Naive B cell (primary cell): ENCODE measurements around the gene ST14. TPM values are rescaled to one million over a fixed set of nuclear protein-coding genes. Genes with fewer than 3 reads are reported as not detected.
A peak's percentile ranks its signal among the peaks of the same experiment; 100 is the strongest.
"Not testable (repeated sequence)": the region's sequence is repeated elsewhere in the genome, so short reads cannot be mapped to it uniquely, and the experiment has no call there.

Experiments
- ATAC-seq, 2 donors: fragments of 150-1000 bp; cut with Tn5 transposase; 2 replicates each; pipeline ENCODE4 v1.10.0; 2021; ENCODE audit warnings: low read depth in 2 of 2, mild to moderate bottlenecking in 2 of 2, moderate library complexity in 2 of 2
- DNase-seq: peaks from one replicate; pipeline ENCODE4 v3.0.0; 2022
- H3K27ac Mint-ChIP-seq, 6 donors: one replicate each; pipeline ENCODE4 v1.8.0; 2020 to 2022; ENCODE audit warnings: mild to moderate bottlenecking in 6 of 6, mixed read lengths in 6 of 6, moderate library complexity in 5 of 6, inconsistent platforms in 2 of 6
- H3K27me3 Mint-ChIP-seq, 3 donors: one replicate each; pipeline ENCODE4 v1.8.0; 2021 to 2022; ENCODE audit warnings: mixed read lengths in 3 of 3, mild to moderate bottlenecking in 1 of 3
- H3K36me3 Mint-ChIP-seq, 2 donors: one replicate each; pipeline ENCODE4 v1.8.0; 2020 to 2022; ENCODE audit warnings: mixed read lengths in 2 of 2, inconsistent platforms in 1 of 2, mild to moderate bottlenecking in 1 of 2
- H3K4me1 Mint-ChIP-seq, 3 donors: one replicate each; pipeline ENCODE4 v1.8.0; 2020 to 2022; ENCODE audit warnings: mixed read lengths in 3 of 3, inconsistent platforms in 1 of 3, mild to moderate bottlenecking in 1 of 3, moderate library complexity in 1 of 3
- H3K4me3 Mint-ChIP-seq, 8 donors: one replicate each; pipeline ENCODE4 v1.8.0; 2020 to 2022; ENCODE audit warnings: mild to moderate bottlenecking in 8 of 8, mixed read lengths in 8 of 8, moderate library complexity in 8 of 8, inconsistent platforms in 2 of 8
- H3K9me3 Mint-ChIP-seq, 7 donors: one replicate each; pipeline ENCODE4 v1.8.0; 2020 to 2022; ENCODE audit warnings: mixed read lengths in 7 of 7, mild to moderate bottlenecking in 5 of 7, inconsistent platforms in 2 of 7, moderate library complexity in 1 of 7
- polyA plus RNA-seq, 6 donors: library from polyadenylated mRNA; unstranded; fragments of 300-500 nt; fragmentation: Illumina TruSeq; gene quantifications; one replicate each; pipeline ENCODE4 v1.2.3, GENCODE V29; 2021; ENCODE audit warnings: low read depth in 6 of 6

The ST14 gene
- polyA plus RNA-seq, 6 donors from 2014 or later = 13.4 to 38.8 (median 20.0) TPM

DNA sequence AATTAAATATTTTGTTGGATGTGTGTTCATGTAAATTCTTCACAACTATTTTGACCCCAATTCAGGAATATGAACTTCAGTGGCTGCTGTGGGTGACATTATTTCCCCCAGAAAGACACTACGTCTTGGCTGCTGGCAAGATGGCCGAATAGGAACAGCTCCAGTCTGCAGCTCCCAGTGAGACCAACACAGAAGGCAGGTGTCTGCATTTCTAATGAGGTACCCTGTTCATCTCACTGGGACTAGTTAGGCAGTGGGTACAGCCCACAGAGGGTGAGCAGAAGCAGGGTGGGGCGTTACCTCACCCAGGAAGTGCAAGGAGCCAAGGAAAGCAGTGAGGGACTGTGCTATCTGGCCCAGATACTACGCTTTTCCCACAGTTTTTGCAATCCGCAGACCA, 89.8 kb downstream of the ST14 start:
- H3K9me3 Mint-ChIP-seq = peaks cover 2 to 18% (median 13%) of the 10 kb centered on the region in 7 donors
- peaks cover 20 to 55% (median 30%) of the 10 kb centered on the region in 3 donors for H3K4me1 Mint-ChIP-seq
- DNase-seq (no peak), ATAC-seq (no peak)
- peak overlapping the region in 1 of 6 donors; percentile 76 for H3K27ac Mint-ChIP-seq
- H3K4me3 Mint-ChIP-seq = no peak overlapping the region
- H3K27me3 Mint-ChIP-seq = no peaks in the 10 kb centered on the region
- H3K36me3 Mint-ChIP-seq = peaks cover 21 to 22% of the 10 kb centered on the region in 2 donors

DNA sequence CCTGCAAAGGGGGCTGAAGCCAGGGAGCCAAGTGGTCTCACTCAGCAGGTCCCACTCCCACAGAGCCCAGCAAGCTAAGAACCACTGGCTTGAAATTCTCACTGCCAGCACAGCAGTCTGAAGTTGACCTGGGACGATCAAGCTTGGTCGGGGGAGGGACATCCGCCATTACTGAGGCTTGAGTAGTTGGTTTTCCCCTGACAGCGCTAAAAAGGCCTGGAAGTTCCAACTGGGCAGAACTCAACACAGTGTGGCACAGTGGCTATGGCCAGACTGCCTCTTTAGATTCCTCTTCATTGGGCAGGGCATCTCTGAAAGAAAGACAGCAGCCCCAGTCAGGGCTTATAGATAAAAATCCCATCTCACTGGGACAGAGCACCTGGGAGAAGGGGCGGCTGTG, 90.3 kb downstream of the ST14 start:
- Mint-ChIP-seq H3K4me1 (peaks cover 18 to 53% (median 29%) of the 10 kb centered on the region in 3 donors), H3K36me3 (peaks cover 21 to 22% of the 10 kb centered on the region in 2 donors), H3K4me3 (peak overlapping the region in 1 of 8 donors; percentile 6), H3K9me3 (peaks cover 2 to 18% (median 13%) of the 10 kb centered on the region in 7 donors)
- not testable (repeated sequence) for H3K27ac Mint-ChIP-seq, DNase-seq, ATAC-seq, H3K27me3 Mint-ChIP-seq

GRCh38 chr11:130251763-130252162, 92.2 kb downstream of the ST14 start:
- not testable (repeated sequence) for ATAC-seq, H3K27ac Mint-ChIP-seq, DNase-seq, H3K27me3 Mint-ChIP-seq
- H3K4me3 Mint-ChIP-seq = peak overlapping the region in 1 of 8 donors; percentile 24
- H3K4me1 Mint-ChIP-seq = peaks cover 30 to 61% (median 33%) of the 10 kb centered on the region in 3 donors
- H3K9me3 Mint-ChIP-seq = peaks cover 2 to 18% (median 13%) of the 10 kb centered on the region in 7 donors
- peaks cover 21 to 22% of the 10 kb centered on the region in 2 donors for H3K36me3 Mint-ChIP-seq

Other genes starting within 250 kb of the ST14 start
- gene PRDM10, start 156.9 kb upstream of the ST14 start, polyA plus RNA-seq = 1 to 10 TPM in 5 of 6 donors, not detected in 1; 2.2 to 4.5 (median 3.4) TPM
- 100 to 1,000 TPM; 289 to 343 (median 310) TPM for gene APLP2, start 89.9 kb upstream of the ST14 start, polyA plus RNA-seq
- gene ZBTB44, start 155.1 kb downstream of the ST14 start, polyA plus RNA-seq = 1 to 10 TPM; 4.6 to 9.5 (median 7.5) TPM